Prostate gland (tissue), 2 donors: ENCODE results near the gene SLC13A2. TPM values are rescaled to one million over a fixed set of nuclear protein-coding genes. Genes with fewer than 3 reads are reported as not detected.
"Not testable (repeated sequence)": the region's sequence is repeated elsewhere in the genome, so short reads cannot be mapped to it uniquely, and the experiment has no call there.

Source experiments
- DNase-seq: peaks from one replicate; pipeline ENCODE4 v3.0.0-alpha.2; 2019; ENCODE audit warnings: low spot score
- H3K27ac ChIP-seq, 2 donors: fragments of 200-600 bp; sonication (generic); 2 replicates each; pipeline ENCODE4 v1.5.1; 2017 to 2019
- H3K27me3 ChIP-seq: fragments of 200-600 bp; sonication (generic); replicated peaks from 2 replicates; pipeline ENCODE4 v1.5.1; 2019; ENCODE audit not compliant: insufficient read depth
- H3K36me3 ChIP-seq, 2 donors: fragments of 200-600 bp; sonication (generic); 1 replicate in 1 of 2; 2 replicates in 1 of 2; pipeline versions ENCODE4 v1.5.1 to v1.8.1; 2017 to 2019
- H3K4me1 ChIP-seq: fragments of 200-600 bp; sonication (generic); replicated peaks from 2 replicates; pipeline ENCODE4 v1.5.1; 2019
- H3K4me3 ChIP-seq, 2 donors: fragments of 200-600 bp; sonication (generic); 2 replicates each; pipeline ENCODE4 v1.5.1; 2017 to 2019
- H3K9me3 ChIP-seq: fragments of 200-600 bp; sonication (generic); 2 replicates; pipeline ENCODE4 v1.5.1; 2017
- POLR2A ChIP-seq: fragments of 450-650 bp; IDR thresholded peaks from one replicate; pipeline ENCODE4 v1.6.1; 2016; ENCODE audit warnings: antibody characterized with exemption, mild to moderate bottlenecking
- POLR2AphosphoS5 ChIP-seq: sonication (generic); formaldehyde crosslinking; IDR thresholded peaks from one replicate; pipeline ENCODE4 v1.6.1; 2017; ENCODE audit warnings: antibody characterized with exemption
- WGBS: methylation state at CpG from one replicate; pipeline ENCODE4 v1.1.5; 2018; 5-methylcytosine and 5-hydroxymethylcytosine counted together
- intact Hi-C: fragments of 100-400 bp; cut with DNase I; formaldehyde crosslinking; loops from one replicate; pipeline ENCODE4 v1.14.2; 2022
- total RNA-seq, 2 donors: library from RNA; depleted of rRNA; stranded (reverse); fragments of >200 nt; gene quantifications; one replicate each; pipeline ENCODE4 v1.1.0, GENCODE V29; 2016
- TF ChIP-seq, protein P1 (sequence below), 4 experiments: fragments of 200-600 bp in 2 of 4; fragments of 450-650 bp in 2 of 4; sonication (generic) in 2 of 4; IDR thresholded peaks; 1 replicate in 3 of 4; 2 replicates in 1 of 4; pipeline ENCODE4 v1.5.1; 2016 to 2019; ENCODE audit warnings: antibody characterized with exemption in 4 of 4, mild to moderate bottlenecking in 2 of 4, moderate library complexity in 2 of 4

The SLC13A2 gene
- total RNA-seq, 2 donors from 2014 or later, result 0.09 to 0.68 TPM

DNA sequence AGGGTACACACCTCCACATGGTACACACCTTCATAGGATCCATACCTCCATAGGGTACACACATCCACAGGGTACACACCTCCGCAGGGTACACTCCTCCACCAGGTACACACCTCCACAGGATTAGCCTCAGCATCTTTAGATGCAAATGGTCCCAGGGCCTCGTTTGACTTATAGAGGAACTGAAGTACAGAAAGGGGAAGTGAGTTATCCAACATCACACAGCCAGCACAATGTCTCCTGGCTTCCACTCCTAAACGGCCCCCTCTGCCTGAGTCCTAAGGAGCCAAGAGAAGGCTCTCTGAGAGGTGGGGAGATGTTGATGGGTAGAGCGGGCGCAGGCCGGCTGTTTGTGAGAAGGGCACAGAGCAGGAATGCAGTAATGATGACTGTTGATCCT, 44.7 kb downstream of the SLC13A2 start:
- DNase-seq, result no peak
- Histone ChIP-seq H3K27ac (no peak overlapping the region), H3K4me3 (no peak overlapping the region), H3K36me3 (no peaks in the 10 kb centered on the region), H3K9me3 (no peaks in the 10 kb centered on the region), H3K4me1 (no peaks in the 10 kb centered on the region), H3K27me3 (no peaks in the 10 kb centered on the region)
- WGBS, result 76% methylated on average over 6 of the region's 6 CpGs
- TF ChIP-seq POLR2A, result no peak
- TF ChIP-seq, protein P1, sequence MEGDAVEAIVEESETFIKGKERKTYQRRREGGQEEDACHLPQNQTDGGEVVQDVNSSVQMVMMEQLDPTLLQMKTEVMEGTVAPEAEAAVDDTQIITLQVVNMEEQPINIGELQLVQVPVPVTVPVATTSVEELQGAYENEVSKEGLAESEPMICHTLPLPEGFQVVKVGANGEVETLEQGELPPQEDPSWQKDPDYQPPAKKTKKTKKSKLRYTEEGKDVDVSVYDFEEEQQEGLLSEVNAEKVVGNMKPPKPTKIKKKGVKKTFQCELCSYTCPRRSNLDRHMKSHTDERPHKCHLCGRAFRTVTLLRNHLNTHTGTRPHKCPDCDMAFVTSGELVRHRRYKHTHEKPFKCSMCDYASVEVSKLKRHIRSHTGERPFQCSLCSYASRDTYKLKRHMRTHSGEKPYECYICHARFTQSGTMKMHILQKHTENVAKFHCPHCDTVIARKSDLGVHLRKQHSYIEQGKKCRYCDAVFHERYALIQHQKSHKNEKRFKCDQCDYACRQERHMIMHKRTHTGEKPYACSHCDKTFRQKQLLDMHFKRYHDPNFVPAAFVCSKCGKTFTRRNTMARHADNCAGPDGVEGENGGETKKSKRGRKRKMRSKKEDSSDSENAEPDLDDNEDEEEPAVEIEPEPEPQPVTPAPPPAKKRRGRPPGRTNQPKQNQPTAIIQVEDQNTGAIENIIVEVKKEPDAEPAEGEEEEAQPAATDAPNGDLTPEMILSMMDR (IDR thresholded peaks at IDR 0.05), result no peak
- TF ChIP-seq POLR2AphosphoS5, result no peak
- intact Hi-C loops, result no loop called here

DNA sequence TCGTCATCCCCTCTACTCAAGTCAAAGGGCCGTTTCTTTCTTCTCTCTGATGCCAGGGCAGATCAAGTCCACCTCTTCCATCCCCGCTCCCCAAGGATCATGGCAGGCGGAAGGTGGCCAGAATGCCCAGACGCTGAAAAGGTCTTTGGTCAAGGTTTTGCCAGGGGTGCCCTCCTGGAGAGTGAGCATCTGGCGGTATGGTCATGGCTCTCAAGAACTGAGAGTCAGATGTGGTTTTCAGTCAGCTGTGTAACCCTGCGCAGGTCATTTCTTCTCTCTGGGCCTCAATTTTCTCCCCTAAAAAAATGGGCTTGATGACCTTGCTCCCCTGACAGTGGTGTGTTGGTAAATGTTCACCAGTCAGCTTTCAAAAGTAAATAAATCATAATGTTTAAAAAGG, 45.1 kb downstream of the SLC13A2 start:
- DNase-seq, result no peak
- Histone ChIP-seq H3K27me3 (no peaks in the 10 kb centered on the region), H3K27ac (no peak overlapping the region), H3K36me3 (no peaks in the 10 kb centered on the region), H3K4me1 (no peaks in the 10 kb centered on the region), H3K4me3 (no peak overlapping the region), H3K9me3 (no peaks in the 10 kb centered on the region)
- no peak for TF ChIP-seq POLR2A
- no peak for TF ChIP-seq POLR2AphosphoS5
- TF ChIP-seq, protein P1 (IDR thresholded peaks at IDR 0.05), result no peak
- 87% methylated on average over 7 of the region's 7 CpGs for WGBS
- intact Hi-C loops, result no loop called here

DNA sequence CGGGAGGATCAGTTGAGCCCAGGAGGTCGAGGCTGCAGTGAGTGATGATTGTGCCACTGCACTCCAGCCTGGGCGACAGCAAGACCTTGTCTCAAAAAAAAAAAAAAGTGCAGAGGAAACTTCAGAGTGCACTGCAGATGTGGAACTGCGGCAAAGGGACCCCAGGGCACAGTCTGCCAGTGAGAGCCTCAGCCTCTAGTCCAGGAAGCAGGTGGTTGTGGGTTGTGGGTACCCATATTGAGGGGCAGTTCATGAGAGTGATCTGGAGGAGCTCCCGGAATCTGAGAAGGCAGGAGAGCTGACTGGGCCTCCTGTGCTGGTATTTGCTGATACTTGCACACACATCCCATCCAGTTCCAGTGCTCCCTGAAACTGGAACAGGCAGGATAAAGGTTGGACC, 45.8 kb downstream of the SLC13A2 start:
- H3K9me3 ChIP-seq, result no peaks in the 10 kb centered on the region
- H3K27me3 ChIP-seq, result no peaks in the 10 kb centered on the region
- TF ChIP-seq, protein P1 (IDR thresholded peaks at IDR 0.05), result no peak
- TF ChIP-seq POLR2A, result no peak
- TF ChIP-seq POLR2AphosphoS5, result no peak
- no peak overlapping the region for H3K4me3 ChIP-seq
- no peaks in the 10 kb centered on the region for H3K36me3 ChIP-seq
- intact Hi-C loops, result no loop called here
- 75% methylated on average over 5 of the region's 5 CpGs for WGBS
- H3K27ac ChIP-seq, result no peak overlapping the region
- no peaks in the 10 kb centered on the region for H3K4me1 ChIP-seq
- DNase-seq, result no peak

DNA sequence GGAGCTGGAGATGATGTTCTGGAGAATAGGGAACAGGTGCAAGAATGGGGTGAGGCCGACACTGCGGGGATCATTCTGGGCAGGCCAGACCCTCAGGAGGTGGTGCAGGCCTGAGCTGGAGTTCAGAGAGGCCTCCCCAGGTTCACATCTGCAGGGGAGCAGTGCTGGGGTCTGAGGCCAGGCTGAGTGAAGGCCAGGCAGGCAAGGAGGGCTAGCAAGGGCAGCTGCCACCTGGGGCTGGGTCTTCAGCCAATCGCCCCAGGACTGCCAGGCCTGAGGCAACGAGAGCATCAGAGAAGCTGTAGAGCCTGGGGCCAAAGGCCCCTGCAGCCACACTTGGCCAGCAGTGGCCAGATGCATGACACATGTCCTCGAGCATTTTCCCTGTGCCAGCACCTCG, 47.2 kb downstream of the SLC13A2 start:
- TF ChIP-seq, protein P1 (IDR thresholded peaks at IDR 0.05), result no peak
- TF ChIP-seq POLR2AphosphoS5 (no peak), POLR2A (no peak)
- Histone ChIP-seq H3K36me3 (no peaks in the 10 kb centered on the region), H3K4me1 (peaks cover 8% of the 10 kb centered on the region), H3K27me3 (no peaks in the 10 kb centered on the region), H3K9me3 (no peaks in the 10 kb centered on the region), H3K4me3 (no peak overlapping the region), H3K27ac (no peak overlapping the region)
- no peak for DNase-seq
- intact Hi-C loops, result no loop called here
- 73% methylated on average over 6 of the region's 6 CpGs for WGBS

DNA sequence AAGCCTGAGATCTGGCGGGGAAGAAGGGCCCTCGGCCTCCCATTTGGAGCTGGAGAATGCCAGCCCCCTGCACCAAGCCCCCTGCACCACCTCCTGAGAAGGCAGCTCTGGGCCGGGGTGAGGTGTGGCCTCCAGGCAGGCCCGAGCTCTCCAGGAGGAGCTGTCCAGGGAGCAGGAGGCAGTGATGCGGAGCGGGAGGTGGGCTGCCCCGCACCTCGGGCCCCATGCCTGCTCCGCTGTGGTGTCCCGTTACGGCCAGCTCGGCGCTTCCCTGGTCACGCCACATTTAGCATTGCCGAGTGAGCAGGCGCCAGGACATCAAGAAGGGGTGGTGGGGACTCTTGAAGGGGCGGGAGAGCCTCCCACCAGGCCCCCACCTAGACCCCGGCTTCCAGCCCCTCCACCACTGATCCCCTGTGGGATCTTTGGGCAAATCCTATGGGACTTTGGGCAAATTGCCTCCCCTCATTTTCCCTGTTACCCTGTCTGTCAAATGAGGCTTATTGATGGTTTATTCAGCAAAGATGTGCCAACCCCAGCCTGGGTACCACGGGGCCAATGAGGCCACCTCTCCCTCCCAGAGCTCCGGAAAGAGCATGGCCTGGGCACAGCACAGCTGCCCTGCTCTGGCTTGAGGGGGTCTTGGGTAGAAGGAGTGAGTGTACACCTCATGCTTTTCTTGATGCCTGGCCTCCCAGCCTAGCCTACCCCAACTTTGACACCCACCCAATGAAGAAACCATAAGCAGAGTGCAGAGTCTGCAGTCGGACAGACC, 48.1 kb downstream of the SLC13A2 start:
- 54% methylated on average over 16 of the region's 21 CpGs for WGBS
- H3K27me3 ChIP-seq, result no peaks in the 10 kb centered on the region
- no peaks in the 10 kb centered on the region for H3K36me3 ChIP-seq
- DNase-seq, result no peak
- no peak overlapping the region for H3K4me3 ChIP-seq
- no peaks in the 10 kb centered on the region for H3K9me3 ChIP-seq
- H3K27ac ChIP-seq, result no peak overlapping the region
- TF ChIP-seq POLR2AphosphoS5 (no peak), POLR2A (no peak)
- TF ChIP-seq, protein P1 (IDR thresholded peaks at IDR 0.05), result no peak
- peaks cover 14% of the 10 kb centered on the region for H3K4me1 ChIP-seq
- intact Hi-C loops, result no loop called here

DNA sequence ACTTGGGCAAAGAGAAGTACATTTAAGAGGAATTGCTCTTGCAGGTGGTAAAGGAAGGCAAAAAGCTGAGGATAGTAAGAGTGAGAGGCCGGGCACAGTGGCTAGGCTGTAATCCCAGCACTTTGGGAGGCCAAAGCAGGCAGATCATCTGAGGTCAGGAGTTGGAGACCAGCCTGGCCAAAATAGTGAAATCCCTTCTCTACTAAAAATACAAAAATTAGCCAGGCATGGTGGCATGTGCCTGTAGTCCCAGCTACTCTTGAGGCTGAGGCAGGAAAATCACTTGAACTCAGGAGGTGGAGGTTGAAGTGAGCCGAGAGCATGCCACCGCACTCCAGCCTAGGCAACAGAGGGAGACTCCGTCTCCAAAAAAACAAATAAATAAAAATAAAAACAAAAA, 48.8 kb downstream of the SLC13A2 start:
- DNase-seq, result not testable (repeated sequence)

More for the DNA sequence above, 48.8 kb downstream of the SLC13A2 start:
- WGBS, result 95% methylated on average over 4 of the region's 4 CpGs
- H3K36me3 ChIP-seq, H3K27ac ChIP-seq, H3K27me3 ChIP-seq, intact Hi-C loops, H3K9me3 ChIP-seq, H3K4me3 ChIP-seq: not testable (repeated sequence)
- peaks cover 20% of the 10 kb centered on the region for H3K4me1 ChIP-seq
